ENCODE measurements around the gene UBE2M.

Gene UBE2M

DNA sequence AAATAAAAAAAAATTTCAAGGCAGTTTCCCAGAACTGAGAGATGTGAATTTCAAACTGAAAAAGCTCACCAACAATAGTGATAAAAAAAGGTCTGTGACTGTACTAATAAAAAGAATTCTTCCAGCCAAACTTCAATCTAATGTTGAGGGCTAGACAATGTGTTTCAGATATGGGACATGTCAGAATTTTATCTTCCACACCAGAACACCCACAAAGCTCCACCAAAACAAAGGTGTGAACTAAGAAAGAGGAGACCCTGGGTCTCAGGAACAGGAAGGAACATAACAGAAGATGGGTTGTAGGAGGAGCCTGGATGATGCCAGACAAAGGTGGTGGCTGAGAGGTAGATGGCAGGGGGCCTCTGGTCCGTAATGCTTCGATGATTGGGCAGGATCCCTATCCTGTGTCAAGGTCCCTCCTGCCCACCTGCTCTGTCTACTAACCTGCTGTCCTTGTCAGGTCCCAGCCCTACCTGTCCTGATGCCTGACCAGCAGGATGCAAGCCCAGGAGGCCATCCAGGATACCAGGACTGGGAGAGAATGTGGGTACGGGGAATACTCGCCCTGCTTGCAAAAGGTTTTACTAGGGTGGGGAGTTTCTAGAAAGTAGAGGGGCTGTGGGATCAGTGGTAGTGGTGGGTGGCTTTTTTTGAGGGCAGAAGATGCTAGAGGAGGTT lies 10.2 kb upstream of the UBE2M start:
- TF ChIP-seq, protein P1, sequence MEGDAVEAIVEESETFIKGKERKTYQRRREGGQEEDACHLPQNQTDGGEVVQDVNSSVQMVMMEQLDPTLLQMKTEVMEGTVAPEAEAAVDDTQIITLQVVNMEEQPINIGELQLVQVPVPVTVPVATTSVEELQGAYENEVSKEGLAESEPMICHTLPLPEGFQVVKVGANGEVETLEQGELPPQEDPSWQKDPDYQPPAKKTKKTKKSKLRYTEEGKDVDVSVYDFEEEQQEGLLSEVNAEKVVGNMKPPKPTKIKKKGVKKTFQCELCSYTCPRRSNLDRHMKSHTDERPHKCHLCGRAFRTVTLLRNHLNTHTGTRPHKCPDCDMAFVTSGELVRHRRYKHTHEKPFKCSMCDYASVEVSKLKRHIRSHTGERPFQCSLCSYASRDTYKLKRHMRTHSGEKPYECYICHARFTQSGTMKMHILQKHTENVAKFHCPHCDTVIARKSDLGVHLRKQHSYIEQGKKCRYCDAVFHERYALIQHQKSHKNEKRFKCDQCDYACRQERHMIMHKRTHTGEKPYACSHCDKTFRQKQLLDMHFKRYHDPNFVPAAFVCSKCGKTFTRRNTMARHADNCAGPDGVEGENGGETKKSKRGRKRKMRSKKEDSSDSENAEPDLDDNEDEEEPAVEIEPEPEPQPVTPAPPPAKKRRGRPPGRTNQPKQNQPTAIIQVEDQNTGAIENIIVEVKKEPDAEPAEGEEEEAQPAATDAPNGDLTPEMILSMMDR (conservative IDR thresholded peaks at IDR 0.05; ENCODE audit: low read depth, low read length), result no peak
- H3K4me3 ChIP-seq (ENCODE audit: low read length), result no peak overlapping the region
- no peak for DNase-seq (ENCODE audit: low read depth)

DNA sequence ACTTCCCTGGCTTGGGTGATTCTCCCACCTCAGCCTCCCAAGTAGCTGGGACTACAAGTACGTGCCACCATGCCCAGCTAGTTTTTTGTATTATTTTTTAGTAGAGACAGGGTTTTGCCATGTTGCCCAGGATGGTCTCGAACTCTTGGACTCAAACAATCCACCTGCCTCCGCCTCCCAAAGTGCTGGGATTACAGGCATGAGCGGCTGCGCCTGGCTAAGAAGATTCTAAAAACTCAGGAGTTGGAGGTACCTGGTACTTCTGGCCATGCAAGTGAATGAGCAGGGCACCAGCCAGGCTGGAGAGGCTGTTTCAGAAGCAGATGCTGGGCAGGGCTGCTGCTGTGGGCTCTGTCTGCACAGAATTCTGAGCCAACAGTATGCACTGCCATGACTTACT lies 8.6 kb upstream of the UBE2M start:
- no peak overlapping the region for H3K4me3 ChIP-seq (ENCODE audit: low read length)
- TF ChIP-seq, protein P1 (conservative IDR thresholded peaks at IDR 0.05; ENCODE audit: low read depth, low read length), result no peak
- DNase-seq (ENCODE audit: low read depth), result no peak

DNA sequence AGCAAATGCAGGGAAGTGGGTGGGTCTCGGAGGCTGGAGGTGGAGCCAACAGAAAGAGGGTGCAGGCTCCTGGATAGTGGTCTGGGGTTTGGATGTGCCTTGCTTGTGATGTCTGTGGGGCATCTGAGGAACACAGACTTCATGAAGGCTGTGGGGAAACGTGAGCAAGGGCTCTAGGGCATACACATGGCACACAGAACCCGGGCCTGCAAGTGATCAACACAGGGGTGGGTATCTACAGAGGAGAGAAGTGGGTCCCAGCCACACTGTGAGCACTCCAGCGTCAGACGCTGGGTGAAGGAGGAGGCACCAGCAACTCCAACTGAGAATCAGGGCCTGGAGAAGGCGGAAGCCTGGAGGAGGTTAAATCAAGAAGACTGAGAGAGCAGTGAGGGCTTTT lies 5.4 kb upstream of the UBE2M start:
- TF ChIP-seq, protein P1 (conservative IDR thresholded peaks at IDR 0.05; ENCODE audit: low read depth, low read length), result no peak
- DNase-seq (ENCODE audit: low read depth), result no peak
- H3K4me3 ChIP-seq (ENCODE audit: low read length), result no peak overlapping the region

DNA sequence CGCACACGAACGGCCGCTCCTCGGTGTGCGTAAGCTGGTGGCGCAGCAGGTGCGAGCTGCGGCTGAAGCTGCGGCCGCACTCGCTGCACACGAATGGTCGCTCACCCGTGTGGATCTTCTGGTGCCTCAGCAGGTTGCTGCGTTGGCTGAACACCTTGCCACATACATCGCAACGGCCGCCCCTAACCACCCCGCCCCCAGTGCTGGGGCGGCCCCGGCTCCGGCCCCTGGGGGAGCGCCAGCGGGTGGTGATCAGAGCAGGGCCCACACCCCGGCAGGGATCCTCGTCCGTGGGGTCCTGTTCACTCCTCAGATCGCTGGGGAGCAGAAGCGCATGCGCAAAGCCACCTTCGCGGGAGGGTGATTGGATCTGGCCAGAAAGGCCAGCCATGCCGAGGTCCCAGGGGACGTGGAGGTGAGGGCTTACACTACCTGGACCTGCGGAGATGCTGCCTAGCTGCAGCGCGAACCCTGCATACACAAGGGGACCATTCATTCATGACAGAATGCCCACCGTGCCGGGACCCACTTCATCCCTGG lies 4.7 kb upstream of the UBE2M start:
- TF ChIP-seq, protein P1 (conservative IDR thresholded peaks at IDR 0.05; ENCODE audit: low read depth, low read length), result no peak
- no peak for DNase-seq (ENCODE audit: low read depth)
- peak overlapping the region; percentile 23 for H3K4me3 ChIP-seq (ENCODE audit: low read length)

DNA sequence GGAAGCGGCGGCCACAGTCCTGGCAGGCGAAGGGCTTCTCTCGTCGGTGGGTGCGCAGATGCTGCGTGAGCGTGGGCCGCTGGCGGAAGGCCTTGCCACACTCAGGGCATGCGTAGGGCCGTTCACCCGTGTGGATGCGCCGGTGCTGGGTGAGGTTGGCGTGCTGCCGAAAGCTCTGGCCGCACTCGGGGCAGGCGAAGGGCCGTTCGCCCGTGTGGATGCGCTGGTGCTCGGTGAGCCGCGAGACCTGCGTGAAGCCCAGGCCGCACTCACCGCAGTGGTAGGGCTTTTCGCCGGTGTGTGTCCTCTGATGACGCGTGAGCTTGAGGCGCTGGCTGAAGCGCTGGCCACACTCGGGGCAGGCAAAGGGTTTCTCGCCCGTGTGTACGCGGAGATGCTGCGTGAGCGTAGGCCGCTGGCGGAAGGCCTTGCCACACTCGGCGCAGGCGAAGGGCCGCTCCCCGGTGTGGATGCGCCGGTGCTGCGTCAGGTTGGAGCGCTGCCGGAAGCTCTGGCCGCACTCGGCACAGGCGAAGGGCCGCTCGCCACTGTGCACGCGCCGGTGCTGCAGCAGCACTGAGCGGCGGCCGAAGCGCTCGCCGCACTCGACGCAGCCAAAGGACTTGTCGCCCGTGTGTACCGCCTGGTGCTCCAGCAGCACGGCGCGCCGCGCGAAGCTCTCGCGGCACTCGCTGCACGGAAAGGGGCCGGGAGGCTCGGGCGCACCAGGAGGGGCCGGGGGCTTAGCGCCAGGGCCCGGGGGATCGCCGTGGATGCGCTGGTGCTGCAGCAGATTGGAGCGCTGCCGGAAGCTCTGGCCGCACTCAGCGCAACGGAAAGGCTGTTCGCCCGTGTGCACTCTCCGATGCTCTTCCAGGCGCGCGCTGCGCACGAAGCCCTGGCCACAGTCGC lies 4.0 kb upstream of the UBE2M start:
- no peak for DNase-seq (ENCODE audit: low read depth)
- TF ChIP-seq, protein P1 (conservative IDR thresholded peaks at IDR 0.05; ENCODE audit: low read depth, low read length), result no peak
- H3K4me3 ChIP-seq (ENCODE audit: low read length), result peak overlapping the region; percentile 23

DNA sequence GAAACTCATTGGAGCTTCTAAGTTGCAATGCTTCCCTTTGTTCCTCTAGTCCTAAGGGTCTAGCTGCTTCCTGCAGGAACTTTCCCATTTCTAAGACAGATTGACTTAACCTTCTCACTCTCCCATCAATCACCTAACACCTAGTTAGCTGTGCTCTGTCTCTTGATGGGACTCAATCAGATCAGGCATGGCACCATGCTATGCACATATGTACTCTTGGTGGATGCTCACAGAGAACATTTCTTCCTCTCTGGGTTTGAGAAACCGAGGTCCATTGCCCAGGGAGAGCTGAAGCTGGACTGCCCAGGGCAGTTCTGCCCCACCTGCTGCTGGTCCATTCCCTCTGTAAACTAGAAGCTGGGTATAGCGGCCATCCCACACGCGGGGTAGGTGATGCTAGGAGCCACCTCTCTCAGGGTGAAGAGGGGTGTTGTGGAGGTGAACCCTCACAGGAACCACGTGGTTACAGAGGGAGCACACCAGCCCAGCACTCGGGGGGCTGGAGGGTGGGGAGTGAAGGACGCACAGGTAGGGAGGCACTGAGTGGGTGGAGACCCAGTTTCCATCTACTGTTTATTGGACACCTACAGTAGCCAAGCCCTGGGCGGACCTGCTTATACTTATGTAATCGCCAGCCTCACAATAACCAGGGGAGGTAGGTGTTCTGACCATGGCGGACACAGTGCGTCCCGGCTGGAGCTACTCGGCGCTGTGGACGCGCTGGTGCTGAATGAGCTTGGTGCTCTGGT lies 3.1 kb upstream of the UBE2M start:
- DNase-seq (ENCODE audit: low read depth), result no peak
- H3K4me3 ChIP-seq (ENCODE audit: low read length), result no peak overlapping the region
- TF ChIP-seq, protein P1 (conservative IDR thresholded peaks at IDR 0.05; ENCODE audit: low read depth, low read length), result no peak

Measured in retinal pigment epithelial cell (primary cell).